ENCODE results near the gene NFYC. TPM values are rescaled to one million over a fixed set of nuclear protein-coding genes. Genes with fewer than 3 reads are reported as not detected.
A peak's percentile ranks its signal among the peaks of the same experiment; 100 is the strongest.

NFYC gene
- total and polyA plus RNA-seq, 2 experiments from 2014 or later, result 36.2 to 42.7 TPM

DNA sequence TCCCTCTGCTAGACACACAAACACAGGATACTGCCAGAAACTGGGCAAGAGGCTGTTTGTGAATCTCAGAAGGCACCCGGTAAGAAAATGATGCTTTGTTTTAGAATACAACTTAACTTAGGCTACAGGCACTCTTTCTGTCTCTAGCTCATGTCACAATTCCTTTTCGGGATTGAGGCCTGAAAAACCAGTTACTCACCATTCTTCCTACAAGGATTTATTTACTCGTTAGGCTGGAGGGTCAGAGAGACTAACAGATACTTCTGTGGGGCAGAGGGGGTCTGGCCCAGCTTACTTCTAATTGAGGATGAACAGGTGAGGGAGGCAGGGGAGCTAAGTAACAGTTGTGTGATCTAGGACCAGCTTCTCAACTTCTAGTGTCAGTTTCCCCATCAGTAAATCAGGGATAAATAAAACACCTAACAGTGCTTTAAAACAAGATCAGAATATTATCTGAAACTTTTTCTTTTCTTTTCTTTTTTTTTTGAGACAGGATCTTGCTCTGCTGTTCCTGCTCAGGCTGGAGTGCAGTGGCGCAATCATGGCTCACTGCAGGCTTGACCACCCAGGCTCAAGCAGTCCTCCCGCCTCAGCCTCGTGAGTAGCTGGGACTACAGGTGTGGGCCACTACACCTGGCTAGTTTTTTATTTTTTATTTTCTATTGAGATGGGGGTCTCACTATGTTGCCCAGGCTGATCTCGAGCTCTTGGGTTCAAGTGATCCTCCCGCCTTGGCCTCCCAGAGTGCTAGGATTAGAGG is 31.9 kb downstream of the NFYC start:
- Histone ChIP-seq H4K20me1 (replicated peaks; ENCODE audit: insufficient read depth) (peaks cover 38% of the 10 kb centered on the region), H2AFZ (no peak overlapping the region), H3K27me3 (ENCODE audit: insufficient read depth) (no peaks in the 10 kb centered on the region), H3K36me3 (ENCODE audit: insufficient read depth) (no peaks in the 10 kb centered on the region), H3K4me2 (no peak overlapping the region), H3K9me2 (ENCODE audit: insufficient read depth) (no peaks in the 10 kb centered on the region), H3K4me3 (no peak overlapping the region), H3F3A (replicated peaks; ENCODE audit: low read depth) (no peaks in the 10 kb centered on the region), H3K27ac (ENCODE audit: low read depth) (peak overlapping the region; percentile 43; the same call in 1 of the 2 replicates), H3K79me2 (replicated peaks; ENCODE audit: insufficient read depth) (peaks cover 100% of the 10 kb centered on the region), H3K4me1 (ENCODE audit: insufficient read depth) (no peaks in the 10 kb centered on the region)
- Mint-ChIP-seq H3K27me3 (ENCODE audit: insufficient read depth, low read depth, poor library complexity) (peaks cover 5% of the 10 kb centered on the region), H3K27ac (no peak overlapping the region), H3K4me3 (no peak overlapping the region), H3K9me3 (no peaks in the 10 kb centered on the region), H3K4me1 (peaks cover 17% of the 10 kb centered on the region), H3K36me3 (ENCODE audit: low read depth) (peaks cover 14% of the 10 kb centered on the region; the same call in 2 of the 3 replicates)
- TF ChIP-seq ZNF114 (CRISPR knock-in tag; IDR thresholded peaks at IDR 0.05) (no peak), CREB1 (CRISPR knock-in tag; IDR thresholded peaks at IDR 0.05; ENCODE audit: low read depth) (no peak), NANOG (IDR thresholded peaks at IDR 0.05; ENCODE audit: borderline replicate concordance) (no peak), POLR2AphosphoS5 (IDR thresholded peaks at IDR 0.05; ENCODE audit: low read depth) (no peak), EZH2 (IDR thresholded peaks at IDR 0.05; ENCODE audit: low read depth, unreplicated experiment) (no peak), ZNF331 (CRISPR knock-in tag; IDR thresholded peaks at IDR 0.05; ENCODE audit: low read depth) (no peak), EZH2phosphoT487 (IDR thresholded peaks at IDR 0.05; ENCODE audit: unreplicated experiment) (no peak), JUNB (IDR thresholded peaks at IDR 0.05; ENCODE audit: unreplicated experiment) (no peak), STAT1 (IDR thresholded peaks at IDR 0.05; ENCODE audit: unreplicated experiment) (no peak)
- TF ChIP-seq, protein P1, sequence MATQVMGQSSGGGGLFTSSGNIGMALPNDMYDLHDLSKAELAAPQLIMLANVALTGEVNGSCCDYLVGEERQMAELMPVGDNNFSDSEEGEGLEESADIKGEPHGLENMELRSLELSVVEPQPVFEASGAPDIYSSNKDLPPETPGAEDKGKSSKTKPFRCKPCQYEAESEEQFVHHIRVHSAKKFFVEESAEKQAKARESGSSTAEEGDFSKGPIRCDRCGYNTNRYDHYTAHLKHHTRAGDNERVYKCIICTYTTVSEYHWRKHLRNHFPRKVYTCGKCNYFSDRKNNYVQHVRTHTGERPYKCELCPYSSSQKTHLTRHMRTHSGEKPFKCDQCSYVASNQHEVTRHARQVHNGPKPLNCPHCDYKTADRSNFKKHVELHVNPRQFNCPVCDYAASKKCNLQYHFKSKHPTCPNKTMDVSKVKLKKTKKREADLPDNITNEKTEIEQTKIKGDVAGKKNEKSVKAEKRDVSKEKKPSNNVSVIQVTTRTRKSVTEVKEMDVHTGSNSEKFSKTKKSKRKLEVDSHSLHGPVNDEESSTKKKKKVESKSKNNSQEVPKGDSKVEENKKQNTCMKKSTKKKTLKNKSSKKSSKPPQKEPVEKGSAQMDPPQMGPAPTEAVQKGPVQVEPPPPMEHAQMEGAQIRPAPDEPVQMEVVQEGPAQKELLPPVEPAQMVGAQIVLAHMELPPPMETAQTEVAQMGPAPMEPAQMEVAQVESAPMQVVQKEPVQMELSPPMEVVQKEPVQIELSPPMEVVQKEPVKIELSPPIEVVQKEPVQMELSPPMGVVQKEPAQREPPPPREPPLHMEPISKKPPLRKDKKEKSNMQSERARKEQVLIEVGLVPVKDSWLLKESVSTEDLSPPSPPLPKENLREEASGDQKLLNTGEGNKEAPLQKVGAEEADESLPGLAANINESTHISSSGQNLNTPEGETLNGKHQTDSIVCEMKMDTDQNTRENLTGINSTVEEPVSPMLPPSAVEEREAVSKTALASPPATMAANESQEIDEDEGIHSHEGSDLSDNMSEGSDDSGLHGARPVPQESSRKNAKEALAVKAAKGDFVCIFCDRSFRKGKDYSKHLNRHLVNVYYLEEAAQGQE (IDR thresholded peaks at IDR 0.05; ENCODE audit: unreplicated experiment), result no peak
- TF ChIP-seq, protein P2, sequence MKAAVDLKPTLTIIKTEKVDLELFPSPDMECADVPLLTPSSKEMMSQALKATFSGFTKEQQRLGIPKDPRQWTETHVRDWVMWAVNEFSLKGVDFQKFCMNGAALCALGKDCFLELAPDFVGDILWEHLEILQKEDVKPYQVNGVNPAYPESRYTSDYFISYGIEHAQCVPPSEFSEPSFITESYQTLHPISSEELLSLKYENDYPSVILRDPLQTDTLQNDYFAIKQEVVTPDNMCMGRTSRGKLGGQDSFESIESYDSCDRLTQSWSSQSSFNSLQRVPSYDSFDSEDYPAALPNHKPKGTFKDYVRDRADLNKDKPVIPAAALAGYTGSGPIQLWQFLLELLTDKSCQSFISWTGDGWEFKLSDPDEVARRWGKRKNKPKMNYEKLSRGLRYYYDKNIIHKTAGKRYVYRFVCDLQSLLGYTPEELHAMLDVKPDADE (IDR thresholded peaks at IDR 0.05), result no peak
- TF ChIP-seq, protein P3, sequence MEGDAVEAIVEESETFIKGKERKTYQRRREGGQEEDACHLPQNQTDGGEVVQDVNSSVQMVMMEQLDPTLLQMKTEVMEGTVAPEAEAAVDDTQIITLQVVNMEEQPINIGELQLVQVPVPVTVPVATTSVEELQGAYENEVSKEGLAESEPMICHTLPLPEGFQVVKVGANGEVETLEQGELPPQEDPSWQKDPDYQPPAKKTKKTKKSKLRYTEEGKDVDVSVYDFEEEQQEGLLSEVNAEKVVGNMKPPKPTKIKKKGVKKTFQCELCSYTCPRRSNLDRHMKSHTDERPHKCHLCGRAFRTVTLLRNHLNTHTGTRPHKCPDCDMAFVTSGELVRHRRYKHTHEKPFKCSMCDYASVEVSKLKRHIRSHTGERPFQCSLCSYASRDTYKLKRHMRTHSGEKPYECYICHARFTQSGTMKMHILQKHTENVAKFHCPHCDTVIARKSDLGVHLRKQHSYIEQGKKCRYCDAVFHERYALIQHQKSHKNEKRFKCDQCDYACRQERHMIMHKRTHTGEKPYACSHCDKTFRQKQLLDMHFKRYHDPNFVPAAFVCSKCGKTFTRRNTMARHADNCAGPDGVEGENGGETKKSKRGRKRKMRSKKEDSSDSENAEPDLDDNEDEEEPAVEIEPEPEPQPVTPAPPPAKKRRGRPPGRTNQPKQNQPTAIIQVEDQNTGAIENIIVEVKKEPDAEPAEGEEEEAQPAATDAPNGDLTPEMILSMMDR (conservative IDR thresholded peaks at IDR 0.05; ENCODE audit: low read depth in 2 of 2), result no peak
- TF ChIP-seq, protein P4, sequence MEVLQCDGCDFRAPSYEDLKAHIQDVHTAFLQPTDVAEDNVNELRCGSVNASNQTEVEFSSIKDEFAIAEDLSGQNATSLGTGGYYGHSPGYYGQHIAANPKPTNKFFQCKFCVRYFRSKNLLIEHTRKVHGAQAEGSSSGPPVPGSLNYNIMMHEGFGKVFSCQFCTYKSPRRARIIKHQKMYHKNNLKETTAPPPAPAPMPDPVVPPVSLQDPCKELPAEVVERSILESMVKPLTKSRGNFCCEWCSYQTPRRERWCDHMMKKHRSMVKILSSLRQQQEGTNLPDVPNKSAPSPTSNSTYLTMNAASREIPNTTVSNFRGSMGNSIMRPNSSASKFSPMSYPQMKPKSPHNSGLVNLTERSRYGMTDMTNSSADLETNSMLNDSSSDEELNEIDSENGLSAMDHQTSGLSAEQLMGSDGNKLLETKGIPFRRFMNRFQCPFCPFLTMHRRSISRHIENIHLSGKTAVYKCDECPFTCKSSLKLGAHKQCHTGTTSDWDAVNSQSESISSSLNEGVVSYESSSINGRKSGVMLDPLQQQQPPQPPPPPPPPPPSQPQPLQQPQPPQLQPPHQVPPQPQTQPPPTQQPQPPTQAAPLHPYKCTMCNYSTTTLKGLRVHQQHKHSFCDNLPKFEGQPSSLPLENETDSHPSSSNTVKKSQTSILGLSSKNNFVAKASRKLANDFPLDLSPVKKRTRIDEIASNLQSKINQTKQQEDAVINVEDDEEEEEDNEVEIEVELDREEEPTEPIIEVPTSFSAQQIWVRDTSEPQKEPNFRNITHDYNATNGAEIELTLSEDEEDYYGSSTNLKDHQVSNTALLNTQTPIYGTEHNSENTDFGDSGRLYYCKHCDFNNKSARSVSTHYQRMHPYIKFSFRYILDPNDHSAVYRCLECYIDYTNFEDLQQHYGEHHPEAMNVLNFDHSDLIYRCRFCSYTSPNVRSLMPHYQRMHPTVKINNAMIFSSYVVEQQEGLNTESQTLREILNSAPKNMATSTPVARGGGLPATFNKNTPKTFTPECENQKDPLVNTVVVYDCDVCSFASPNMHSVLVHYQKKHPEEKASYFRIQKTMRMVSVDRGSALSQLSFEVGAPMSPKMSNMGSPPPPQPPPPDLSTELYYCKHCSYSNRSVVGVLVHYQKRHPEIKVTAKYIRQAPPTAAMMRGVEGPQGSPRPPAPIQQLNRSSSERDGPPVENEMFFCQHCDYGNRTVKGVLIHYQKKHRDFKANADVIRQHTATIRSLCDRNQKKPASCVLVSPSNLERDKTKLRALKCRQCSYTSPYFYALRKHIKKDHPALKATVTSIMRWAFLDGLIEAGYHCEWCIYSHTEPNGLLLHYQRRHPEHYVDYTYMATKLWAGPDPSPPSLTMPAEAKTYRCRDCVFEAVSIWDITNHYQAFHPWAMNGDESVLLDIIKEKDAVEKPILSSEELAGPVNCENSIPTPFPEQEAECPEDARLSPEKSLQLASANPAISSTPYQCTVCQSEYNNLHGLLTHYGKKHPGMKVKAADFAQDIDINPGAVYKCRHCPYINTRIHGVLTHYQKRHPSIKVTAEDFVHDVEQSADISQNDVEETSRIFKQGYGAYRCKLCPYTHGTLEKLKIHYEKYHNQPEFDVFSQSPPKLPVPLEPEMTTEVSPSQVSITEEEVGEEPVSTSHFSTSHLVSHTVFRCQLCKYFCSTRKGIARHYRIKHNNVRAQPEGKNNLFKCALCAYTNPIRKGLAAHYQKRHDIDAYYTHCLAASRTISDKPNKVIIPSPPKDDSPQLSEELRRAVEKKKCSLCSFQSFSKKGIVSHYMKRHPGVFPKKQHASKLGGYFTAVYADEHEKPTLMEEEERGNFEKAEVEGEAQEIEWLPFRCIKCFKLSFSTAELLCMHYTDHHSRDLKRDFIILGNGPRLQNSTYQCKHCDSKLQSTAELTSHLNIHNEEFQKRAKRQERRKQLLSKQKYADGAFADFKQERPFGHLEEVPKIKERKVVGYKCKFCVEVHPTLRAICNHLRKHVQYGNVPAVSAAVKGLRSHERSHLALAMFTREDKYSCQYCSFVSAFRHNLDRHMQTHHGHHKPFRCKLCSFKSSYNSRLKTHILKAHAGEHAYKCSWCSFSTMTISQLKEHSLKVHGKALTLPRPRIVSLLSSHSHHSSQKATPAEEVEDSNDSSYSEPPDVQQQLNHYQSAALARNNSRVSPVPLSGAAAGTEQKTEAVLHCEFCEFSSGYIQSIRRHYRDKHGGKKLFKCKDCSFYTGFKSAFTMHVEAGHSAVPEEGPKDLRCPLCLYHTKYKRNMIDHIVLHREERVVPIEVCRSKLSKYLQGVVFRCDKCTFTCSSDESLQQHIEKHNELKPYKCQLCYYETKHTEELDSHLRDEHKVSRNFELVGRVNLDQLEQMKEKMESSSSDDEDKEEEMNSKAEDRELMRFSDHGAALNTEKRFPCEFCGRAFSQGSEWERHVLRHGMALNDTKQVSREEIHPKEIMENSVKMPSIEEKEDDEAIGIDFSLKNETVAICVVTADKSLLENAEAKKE (CRISPR knock-in tag; IDR thresholded peaks at IDR 0.05), result no peak
- ATAC-seq (no peak), DNase-seq (ENCODE audit: low spot score) (no peak)

All from GM23338 (cell line).